Activated CD4-positive, CD25-positive, alpha-beta regulatory T cell treated with anti-CD3 and anti-CD28 coated beads, Interleukin-2, amount 50 U/mL, for 16 hours (primary cell): ENCODE results near the gene B4GALNT3.

ENCODE experiments used
- DNase-seq: peaks from one replicate; pipeline ENCODE4 v3.0.0-alpha.2; 2020; ENCODE audit warnings: low read depth, low spot score

The B4GALNT3 gene

DNA sequence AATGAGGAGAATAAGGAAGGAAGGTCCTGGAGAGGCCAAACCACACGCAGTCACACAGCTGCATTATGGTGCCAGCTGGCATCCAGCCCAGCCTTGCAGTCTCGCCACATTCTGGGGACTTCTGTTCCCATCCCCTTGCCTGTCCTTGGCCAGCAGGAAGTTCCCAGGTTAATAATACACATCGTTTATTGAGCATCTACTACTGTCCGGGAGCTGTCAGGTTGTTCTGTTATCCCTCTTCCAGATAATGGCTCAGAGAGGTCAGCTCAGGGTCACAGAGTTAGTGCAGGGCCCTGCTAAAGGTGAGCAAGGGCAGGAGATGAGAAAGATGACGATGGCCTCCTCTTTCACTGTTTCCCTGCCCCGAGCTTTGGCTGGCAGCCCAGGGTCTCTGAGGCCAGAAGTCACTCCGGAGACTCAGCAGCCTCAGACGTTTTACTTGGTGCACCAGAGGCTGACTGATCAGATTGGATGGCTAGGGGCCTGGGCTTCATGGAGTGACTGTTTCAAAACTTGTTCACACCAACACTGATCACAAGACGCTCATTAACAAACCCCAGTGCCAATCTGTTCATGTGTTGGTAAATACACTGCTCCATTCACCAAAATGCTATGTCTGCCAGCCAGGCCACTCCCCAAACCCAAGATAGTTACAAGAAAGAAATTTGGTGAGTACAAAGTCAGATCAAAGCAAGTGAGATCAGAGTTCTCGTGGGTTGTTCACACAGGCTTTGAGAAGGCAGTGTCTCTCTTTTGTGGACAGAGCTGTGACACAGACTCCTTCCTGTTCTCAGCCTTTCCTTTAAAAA is 79.2 kb downstream of the B4GALNT3 start:
- no peak for DNase-seq

DNA sequence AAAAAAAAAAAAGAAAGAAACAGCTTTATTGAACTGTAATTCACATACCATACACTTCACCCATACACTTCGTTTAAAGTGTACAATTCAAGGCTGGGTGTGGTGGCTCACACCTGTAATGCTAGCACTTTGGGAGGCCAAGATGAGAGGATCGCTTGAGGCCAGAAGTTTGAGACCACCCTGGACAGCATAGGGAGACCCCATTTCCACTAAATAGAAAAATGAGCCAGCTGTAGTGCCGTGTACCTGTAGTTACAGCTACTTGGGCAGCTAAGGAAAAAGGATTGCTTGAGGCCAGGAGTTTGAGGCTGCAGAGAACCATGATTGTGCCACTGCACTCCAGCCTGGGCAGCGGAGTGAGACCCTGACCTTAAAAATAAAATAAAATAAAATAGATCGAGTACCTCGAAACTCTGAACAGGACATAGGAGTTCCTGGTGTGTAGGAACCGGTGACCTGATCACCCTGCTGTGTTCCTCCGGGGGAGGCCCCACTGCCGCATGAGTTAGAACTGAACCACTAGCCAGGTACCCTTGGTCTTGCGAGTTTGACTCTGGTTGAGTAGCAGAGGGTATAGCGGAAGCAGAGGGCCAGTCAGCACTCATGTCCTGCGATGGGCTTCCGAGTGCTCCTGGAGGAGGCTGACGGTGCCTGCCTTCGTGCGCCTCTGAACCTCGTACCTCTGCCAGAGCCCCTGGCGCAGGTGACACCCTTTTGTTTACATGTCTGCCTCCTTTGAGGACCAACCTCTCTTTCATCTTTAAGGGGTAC is 80.0 kb downstream of the B4GALNT3 start:
- no peak for DNase-seq

DNA sequence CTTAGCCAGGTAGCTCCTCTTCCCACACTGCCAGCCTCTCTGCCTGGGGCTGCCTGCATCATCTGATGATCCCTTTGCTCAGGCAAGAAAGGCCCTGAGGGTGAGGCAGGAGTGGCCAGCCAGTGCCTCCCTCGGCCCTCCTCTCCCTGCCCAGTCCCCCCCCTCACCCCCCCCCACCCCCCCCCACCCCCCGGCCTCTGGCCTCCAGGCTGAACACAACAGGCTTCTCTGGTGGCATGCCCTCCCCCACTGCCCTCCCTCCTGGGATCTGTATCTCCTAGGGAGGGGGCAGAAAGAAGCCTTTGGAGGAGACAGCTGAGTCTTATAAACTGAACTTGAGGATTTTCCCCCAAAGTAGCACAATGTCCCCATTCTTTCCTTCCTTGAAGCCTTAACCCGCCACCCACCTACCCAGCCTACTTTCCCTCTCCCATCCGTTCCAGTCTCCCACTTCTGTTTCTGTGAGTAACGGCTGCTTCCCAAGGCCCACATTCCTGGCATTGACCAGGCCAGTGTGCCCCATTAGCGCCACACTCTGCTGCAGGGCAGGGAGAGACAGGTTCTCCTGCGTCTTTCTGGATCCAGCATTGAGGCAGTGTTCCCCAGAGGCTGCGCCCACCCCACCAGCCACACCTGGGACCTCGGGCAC is 82.1 kb downstream of the B4GALNT3 start:
- DNase-seq = no peak

DNA sequence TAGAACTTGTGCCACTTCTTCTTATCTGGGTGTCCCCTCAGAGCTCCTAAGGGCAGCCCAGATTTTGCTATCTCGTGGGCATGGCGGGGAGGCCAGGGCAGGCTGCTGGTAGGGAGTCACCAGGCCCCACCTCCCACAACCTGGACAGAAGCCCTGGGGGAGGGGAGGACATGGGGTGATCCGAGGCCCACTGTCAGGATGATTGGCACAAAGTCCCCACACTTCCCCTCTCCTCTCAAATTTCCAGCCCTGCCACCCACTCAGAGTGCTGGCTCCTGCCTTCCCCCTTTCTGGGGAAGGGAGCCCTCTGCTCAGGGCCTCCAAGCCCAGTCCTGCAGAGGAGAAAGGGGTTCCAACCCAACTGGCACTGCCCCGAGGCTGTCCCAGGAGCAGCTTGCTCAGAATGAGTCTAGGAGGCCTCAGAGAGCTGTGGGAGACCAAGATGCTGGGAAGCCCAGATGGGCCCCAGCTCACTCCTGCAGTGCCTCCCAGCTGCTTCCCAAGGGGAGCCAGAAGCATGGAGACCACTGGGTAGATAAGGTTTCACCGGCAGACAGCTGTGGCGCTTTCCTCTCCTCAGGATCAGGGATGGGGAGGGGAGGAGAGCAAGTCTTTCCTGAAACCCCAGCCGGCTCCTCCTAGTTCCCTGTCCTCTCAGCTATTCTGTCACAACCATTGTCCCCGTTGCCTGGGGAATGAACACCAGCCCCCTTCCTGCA is 82.8 kb downstream of the B4GALNT3 start:
- DNase-seq = no peak

DNA sequence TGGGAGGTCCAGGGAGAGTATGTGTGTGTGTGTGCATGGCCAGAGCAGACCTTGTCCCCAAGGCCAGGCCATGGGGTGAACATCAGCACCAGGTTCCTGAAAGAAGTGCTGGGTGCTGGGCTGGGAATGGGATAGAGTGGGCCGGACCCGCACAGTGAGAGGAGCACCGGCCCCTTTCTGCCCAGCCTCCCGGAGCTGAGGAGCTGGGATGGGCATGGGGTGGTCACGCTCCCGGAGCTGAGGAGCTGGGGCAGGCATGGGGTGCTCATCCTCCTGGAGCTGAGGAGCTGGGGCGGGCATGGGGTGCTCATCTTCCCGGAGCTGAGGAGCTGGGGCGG is 83.3 kb downstream of the B4GALNT3 start:
- DNase-seq = no peak

DNA sequence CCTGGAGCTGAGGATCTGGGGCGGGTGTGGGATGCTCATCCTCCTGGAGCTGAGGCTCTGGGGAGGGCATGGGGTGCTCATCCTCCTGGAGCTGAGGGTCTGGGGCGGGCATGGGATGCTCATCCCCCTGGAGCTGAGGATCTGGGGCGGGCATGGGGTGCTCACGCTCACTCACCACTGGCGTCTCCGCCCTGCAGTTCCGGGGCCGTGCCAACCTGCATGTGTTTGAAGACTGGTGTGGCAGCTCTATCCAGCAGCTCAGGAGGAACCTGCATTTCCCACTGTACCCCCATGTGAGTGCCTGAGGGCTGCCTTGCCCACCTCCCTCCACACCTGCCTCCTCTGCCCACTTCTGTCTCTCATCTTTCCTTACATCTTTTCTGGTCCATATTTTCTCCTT is 84.4 kb downstream of the B4GALNT3 start:
- no peak for DNase-seq

DNA sequence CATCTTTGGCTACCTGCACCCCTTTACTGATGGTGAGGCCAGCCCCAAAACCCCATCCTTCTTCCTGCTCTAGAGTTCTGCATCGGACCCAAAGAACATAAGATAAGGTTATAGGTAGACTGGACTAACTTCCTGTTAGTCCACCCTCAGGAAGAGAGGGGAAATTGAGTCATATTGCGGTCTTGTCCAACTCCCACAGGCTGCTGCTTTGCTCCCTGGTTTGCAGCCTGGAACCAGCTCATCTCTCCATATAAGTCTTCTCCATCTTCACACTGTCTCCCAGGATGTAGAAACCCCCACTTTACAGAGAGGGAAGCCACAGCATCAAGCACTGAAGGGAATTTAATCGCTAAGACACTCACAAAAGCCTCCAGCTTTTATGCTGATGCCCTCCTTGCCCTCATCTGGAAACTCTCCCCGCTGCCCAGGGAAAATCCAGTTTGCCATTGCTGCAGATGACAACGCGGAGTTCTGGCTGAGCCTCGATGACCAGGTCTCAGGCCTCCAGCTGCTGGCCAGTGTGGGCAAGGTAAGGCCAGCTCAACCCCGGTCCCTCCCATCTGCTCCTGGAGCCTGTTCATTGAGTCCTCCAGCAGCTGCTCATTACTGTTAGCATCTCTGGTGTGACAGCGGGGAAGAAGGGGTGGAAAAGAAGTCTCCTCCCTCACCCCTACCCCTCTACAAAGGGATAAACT is 85.3 kb downstream of the B4GALNT3 start:
- no peak for DNase-seq

DNA sequence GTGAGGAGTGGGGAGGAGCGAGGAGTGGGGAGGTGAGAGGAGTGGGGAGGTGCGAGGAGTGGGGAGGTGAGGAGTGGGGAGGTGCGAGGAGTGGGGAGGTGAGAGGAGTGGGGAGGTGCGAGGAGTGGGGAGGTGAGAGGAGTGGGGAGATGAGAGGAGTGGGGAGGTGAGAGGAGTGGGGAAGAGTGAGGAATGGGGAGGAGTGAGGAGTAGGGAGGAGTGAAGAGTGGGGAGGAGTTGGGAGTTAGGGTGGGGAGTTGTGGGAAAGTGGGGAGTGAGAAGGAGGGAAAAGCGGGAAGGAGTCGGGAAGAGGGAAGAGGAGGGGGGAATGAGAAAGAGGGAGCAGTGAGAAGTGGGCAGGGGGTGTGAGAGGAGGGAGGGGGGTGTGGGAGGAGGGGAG is 86.1 kb downstream of the B4GALNT3 start:
- DNase-seq = no peak

DNA sequence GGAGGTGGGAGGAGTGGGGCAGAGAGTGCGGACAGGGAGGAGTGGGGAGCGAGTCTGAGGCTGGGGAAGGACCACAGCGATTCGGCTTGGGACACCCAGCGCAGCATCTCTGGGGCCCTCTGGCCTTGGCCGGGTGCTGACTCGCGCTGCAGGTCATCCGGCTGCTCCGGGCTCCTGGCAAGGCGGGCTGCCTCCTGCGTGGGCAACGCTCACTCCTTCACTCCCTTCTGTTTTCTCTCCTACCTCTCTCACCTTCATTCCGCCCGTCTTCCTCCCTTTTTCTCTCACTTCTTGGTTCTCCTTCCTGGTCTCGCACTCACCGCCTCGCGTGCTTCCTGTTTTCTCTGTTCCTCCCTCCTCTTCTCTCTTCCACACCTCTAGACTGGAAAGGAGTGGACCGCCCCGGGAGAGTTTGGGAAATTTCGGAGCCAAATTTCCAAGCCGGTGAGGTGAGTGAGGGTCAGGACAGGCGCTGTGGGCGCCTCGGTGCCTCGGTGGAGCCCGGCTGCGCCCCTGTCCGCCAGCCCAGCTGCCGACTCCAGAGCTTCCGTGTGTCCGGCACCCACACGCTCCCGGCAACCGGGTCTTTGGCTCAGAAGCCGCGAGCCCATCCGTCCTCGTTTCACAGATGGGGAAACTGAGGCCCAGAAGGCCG is 86.7 kb downstream of the B4GALNT3 start:
- no peak for DNase-seq

DNA sequence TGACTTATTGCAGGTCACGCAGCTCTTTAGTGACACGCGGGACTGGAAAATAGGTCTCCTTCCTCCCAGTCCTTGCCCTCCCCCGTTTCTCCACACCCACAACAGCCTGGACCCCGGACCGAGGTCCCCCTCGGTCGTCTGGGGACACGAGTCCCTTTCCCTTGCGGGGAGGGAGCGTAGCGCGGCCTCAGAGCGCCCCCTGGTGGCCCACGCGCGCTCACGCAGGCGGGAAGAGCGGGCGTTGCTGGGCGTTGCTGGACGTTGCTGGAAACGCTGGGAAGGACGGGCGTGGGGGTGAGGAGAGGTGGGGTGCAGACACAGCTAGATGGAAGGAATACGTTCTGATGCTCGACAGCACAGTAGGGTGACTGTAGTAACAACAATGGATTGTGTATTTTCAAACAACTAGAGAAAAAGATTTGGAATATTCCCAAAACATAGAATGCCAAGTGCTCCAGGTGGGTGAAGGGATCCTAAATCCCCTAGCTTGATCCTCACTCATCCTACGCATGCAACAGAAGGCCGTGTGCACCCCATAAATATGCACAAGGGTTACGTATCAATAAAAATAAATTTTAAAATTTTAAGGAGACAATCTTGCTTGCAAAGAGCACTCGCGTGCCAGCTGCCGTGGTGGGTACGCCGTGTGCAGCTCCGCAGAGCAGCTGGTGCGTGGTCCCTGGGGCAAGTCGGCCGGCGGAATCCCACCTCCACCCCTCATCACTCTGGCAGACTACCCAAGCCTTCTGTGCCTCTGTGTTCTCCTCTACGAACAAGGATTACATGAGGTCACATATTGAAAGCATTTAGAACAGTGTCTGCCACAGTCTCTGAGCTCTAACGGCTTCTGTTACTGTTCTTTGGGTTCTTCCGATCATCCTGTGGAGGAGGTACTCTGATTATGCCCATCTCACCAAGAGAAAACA is 87.4 kb downstream of the B4GALNT3 start:
- DNase-seq = peak; percentile 52

DNA sequence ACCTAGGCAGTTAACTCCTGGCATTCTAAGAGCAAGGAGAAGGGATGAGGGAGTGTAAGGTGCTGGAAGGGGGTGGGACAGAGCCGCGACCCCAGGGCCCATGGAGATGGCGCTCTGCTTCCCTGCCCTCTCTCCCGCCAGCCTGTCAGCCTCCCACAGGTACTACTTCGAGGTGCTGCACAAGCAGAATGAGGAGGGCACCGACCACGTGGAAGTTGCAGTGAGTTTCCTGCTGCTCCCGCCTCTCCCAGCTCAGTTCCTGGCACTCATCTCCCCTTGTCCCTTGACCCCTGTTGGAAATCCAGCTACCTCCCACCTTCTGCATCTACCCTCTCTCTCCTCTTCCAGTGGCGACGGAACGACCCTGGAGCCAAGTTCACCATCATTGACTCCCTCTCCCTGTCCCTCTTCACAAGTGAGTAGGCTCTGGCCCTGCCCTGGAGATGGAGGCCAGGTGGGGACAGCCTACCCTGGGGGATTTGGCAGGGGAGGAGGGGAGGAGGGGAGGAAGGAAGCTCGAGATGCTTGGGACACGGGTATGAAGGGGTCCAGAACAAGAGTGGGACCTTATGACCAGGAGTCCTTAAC is 88.2 kb downstream of the B4GALNT3 start:
- DNase-seq = no peak

DNA sequence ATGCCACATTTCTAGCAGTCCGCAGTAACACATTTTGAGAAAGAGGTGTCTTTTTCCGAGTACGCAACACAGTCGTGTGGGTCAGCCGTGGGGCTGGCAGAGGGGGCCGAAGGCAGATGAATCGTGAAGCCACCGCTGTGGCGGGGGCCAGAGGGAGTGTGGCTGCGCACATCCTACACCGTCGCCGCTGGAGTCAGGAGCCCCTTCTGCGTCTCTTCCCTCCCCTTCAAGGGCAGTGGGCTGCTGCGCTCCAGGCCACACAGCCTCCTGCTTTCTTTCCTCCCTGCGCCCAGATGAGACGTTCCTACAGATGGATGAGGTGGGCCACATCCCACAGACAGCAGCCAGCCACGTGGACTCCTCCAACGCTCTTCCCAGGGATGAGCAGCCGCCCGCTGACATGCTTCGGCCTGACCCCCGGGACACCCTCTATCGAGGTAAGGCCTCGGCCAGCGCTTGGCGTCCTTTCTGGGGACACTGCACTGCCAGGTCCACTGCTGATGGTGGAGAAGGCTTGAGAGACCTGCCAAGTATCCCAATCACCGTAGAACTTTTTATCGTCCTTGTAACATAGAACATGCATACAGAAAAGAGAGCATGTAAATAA is 89.8 kb downstream of the B4GALNT3 start:
- no peak for DNase-seq

DNA sequence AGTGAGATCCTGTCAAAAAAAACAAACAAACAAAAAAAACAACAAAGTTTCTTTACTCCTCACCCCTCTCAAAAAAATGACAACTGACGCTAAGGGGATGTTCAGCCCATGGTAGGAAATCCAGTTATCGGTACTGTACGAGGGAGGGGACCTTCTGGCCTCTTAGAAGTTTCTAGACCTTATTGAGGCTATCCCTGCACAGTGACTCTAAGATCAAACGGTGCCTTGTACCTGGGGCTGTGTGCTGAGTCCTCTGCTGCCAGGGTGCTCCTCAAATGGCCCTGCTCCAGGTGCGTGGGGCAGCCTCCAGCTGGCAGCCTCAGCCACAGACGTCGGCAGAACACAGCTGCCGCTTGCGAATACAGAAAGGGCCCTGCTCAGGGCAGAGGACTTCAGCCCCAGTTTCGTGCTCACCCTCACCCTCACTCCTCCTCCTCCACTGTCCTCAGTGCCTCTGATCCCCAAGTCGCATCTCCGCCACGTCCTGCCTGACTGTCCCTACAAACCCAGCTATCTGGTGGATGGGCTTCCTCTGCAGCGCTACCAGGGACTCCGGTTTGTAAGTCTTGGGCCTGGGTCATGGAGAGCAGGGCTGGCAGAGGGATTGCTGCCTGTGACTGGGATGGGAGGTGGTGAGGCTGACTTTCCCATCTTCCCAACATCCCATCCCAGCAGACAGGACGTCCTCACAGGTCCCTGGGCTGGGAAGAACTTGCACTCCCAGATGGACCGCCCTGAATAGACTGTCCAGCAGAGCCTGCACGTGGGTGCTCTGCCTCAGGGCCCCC is 90.9 kb downstream of the B4GALNT3 start:
- no peak for DNase-seq

DNA sequence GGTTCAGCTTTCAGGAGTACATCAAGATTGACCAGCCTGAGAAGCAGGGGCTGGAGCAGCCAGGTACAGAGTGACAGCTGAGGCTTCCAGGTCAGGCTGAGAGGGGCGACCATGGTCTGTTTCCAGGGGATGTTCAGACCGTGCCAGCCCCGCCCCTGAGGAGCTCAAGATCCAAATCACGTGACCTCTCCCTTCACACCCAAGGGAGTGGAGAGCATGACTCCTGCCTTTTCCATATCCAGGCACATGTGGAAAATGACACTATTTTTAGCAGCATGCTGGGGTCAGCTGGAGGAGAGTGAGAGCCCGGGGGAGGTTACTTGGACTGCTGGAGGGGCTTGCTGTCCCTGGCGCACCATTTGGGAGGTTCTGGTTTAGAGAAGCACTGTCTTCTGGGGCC is 92.7 kb downstream of the B4GALNT3 start:
- no peak for DNase-seq

DNA sequence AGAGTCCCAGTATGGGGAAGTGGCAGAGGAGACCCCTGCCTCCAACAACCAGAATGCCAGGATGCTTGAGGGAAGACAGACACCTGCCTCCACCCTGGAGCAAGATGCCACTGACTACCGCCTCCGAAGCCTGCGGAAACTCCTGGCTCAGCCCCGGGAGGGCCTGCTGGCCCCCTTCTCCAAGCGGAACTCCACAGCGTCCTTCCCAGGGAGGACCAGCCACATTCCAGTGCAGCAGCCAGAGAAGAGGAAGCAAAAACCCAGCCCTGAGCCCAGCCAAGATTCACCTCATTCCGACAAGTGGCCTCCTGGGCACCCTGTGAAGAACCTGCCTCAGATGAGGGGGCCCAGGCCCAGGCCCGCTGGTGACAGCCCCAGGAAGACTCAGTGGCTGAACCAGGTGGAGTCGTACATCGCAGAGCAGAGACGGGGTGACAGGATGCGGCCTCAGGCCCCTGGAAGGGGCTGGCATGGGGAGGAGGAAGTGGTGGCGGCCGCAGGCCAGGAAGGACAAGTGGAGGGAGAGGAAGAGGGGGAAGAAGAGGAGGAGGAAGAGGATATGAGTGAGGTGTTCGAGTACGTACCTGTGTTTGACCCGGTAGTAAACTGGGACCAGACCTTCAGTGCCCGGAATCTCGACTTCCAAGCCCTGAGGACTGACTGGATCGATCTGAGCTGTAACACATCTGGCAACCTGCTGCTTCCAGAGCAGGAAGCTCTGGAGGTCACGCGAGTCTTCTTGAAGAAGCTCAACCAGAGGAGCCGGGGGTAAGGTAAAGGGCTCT is 93.7 kb downstream of the B4GALNT3 start:
- no peak for DNase-seq

DNA sequence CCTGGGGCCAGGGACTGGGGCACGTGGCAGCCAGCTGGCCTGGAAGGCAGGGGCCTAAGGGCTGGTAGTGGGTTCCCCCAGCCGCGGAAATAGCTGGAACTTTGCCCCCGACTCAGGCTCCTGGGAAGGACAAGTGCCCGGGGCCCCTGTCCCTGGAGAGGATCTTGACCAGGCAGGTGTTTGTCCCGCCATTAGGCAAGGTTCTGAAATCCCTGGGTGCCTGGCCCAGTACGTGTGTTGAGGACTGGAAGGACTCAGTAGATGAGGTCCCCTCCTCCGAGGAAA is 94.2 kb downstream of the B4GALNT3 start:
- DNase-seq = no peak

DNA sequence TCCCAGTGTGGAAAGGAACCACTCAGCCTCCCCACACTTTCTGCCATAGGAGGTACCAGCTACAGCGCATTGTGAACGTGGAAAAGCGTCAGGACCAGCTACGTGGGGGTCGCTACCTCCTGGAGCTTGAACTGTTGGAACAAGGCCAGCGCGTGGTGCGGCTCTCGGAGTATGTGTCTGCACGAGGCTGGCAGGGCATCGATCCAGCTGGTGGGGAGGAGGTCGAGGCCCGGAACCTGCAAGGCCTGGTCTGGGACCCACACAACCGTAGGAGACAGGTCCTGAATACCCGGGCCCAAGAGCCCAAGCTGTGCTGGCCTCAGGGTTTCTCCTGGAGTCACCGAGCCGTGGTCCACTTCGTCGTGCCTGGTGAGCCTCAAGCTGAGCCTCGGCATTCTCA is 96.8 kb downstream of the B4GALNT3 start:
- no peak for DNase-seq

DNA sequence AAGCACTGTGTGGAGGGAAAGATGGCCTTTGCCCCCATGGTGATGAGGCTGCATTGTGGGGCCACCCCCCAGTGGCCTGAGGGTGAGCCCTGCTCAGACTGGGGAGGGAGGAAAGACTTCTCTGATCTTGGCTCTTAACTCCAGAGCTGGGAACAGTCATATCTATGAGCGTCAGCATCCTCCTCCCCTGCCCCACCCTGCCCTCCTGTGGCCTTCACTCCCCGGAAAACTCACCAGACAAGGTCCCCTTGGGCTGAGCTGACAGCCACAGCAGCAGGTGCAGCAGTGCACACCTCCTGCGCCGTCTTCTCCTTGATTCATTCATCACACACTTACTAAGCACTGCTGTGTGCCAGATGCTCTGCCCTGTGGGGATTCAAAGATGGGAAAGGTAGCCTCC is 98.8 kb downstream of the B4GALNT3 start:
- DNase-seq = no peak
